Astrocyte of the spinal cord (primary cell): Measurements from ENCODE around the gene ATP6V0A4.
"Not testable (repeated sequence)": the region's sequence is repeated elsewhere in the genome, so short reads cannot be mapped to it uniquely, and the experiment has no call there.

Source experiments
- DNase-seq: peaks from one replicate; pipeline ENCODE4 v3.0.0; 2011; ENCODE audit warnings: low read depth, low spot score
- H3K4me3 ChIP-seq: 2 replicates; pipeline ENCODE4 v1.5.1; 2011; ENCODE audit warnings: low read depth, mild to moderate bottlenecking, low read length, moderate library complexity
- in situ Hi-C: cut with HindIII; loops from 2 replicates; pipeline ENCODE4 v1.10.0; 2017; ENCODE audit warnings: low sequenced_read_pairs
- TF ChIP-seq, protein P1 (sequence below): IDR thresholded peaks from 2 replicates; pipeline ENCODE4 v1.5.1; 2012; ENCODE audit warnings: low read depth, mild to moderate bottlenecking, low read length, inconsistent platforms

The ATP6V0A4 gene

DNA sequence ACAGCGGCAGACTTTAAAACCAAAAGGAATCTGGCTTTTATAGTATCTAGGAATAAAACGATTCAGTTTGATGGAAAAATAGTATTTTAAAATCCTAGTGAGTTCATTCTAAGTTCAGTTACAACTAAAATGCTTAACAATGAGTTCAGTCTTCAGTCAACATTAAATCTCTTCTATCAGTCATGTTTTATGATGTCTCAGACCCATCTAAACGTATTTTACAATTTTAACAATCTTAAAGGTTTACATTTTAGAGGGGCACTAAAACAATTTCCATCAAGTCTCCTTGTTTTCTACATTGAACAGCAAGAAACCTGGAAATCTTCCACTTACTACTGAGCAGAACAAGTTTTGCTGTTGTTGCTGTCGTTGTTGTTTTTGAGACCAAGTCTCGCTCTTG is 106.8 kb downstream of the ATP6V0A4 start:
- no peak for DNase-seq
- in situ Hi-C loops, result no loop called here
- TF ChIP-seq, protein P1, sequence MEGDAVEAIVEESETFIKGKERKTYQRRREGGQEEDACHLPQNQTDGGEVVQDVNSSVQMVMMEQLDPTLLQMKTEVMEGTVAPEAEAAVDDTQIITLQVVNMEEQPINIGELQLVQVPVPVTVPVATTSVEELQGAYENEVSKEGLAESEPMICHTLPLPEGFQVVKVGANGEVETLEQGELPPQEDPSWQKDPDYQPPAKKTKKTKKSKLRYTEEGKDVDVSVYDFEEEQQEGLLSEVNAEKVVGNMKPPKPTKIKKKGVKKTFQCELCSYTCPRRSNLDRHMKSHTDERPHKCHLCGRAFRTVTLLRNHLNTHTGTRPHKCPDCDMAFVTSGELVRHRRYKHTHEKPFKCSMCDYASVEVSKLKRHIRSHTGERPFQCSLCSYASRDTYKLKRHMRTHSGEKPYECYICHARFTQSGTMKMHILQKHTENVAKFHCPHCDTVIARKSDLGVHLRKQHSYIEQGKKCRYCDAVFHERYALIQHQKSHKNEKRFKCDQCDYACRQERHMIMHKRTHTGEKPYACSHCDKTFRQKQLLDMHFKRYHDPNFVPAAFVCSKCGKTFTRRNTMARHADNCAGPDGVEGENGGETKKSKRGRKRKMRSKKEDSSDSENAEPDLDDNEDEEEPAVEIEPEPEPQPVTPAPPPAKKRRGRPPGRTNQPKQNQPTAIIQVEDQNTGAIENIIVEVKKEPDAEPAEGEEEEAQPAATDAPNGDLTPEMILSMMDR, result no peak
- no peak overlapping the region for H3K4me3 ChIP-seq

DNA sequence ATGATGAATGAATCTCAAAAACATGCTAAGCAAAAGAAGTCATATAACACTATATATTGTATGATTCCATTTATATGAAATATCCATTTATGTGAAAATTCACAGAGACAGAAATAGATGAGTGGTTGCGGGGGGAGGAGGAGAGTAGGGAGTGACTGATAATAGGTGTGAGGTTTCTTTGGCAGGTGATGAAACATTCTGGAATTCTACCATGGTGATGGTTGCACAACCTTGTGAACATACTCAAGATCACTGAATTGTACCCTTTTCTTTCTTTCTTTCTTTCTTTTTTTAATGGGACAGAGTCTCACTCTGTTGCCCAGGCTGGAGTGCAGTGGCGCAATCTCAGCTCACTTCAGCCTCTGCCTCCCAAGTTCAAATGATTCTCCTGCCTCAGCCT is 107.5 kb downstream of the ATP6V0A4 start:
- TF ChIP-seq, protein P1, result no peak
- no peak for DNase-seq
- no peak overlapping the region for H3K4me3 ChIP-seq
- in situ Hi-C loops, result no loop called here

DNA sequence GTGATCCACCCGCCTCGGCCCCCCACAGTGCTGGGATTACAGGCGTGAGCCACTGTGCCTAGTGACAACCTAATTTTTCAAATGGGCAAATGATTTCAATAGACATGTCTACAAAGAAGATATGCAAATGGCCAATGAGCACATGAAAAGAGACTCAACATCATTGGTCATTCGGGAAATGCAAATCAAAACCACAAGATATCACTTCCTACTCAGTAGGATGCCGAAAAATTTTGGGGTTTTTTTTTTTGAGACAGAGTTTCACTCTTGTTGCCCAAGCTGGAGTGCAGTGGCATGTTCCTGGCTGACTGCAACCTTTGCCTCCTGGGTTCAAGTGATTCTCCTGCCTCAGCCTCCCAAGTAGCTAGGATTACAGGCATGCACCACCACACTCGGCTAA is 110.0 kb downstream of the ATP6V0A4 start:
- H3K4me3 ChIP-seq, DNase-seq, in situ Hi-C loops: not testable (repeated sequence)

- TF ChIP-seq, protein P1, result no peak
- in situ Hi-C loops, result no loop called here
- no peak for DNase-seq
- H3K4me3 ChIP-seq, result no peak overlapping the region
Observed at GRCh38 chr7:138684340-138684739, 113.7 kb downstream of the ATP6V0A4 start.

- DNase-seq, result no peak
- in situ Hi-C loops, result no loop called here
- H3K4me3 ChIP-seq, result no peak overlapping the region
- TF ChIP-seq, protein P1, result no peak
Observed at GRCh38 chr7:138679793-138680192, 118.2 kb downstream of the ATP6V0A4 start.

DNA sequence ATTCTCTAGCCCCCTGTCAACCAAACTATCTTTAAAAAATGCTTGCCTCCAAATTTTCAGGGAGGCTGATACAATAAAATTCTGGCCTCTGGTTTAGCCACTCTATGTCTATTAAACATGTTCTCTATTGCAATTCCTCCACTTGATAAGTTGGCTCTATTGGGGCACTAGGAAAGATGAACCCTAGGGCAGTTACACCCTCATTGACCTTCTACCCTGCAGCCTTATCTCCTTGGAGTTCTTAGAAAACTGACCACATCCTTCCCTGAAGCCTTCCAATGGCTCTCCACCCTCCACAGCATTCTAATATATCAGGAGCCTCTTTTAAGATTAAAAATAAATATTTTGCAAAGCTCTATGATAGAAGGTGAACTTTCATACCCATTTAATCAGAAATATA is 127.4 kb downstream of the ATP6V0A4 start:
- no peak for DNase-seq
- in situ Hi-C loops, result no loop called here
- TF ChIP-seq, protein P1, result no peak
- H3K4me3 ChIP-seq, result no peak overlapping the region

GRCh38 chr7:138669364-138669763 is 128.6 kb downstream of the ATP6V0A4 start:
- TF ChIP-seq, protein P1, result no peak
- no peak overlapping the region for H3K4me3 ChIP-seq
- no peak for DNase-seq
- in situ Hi-C loops, result no loop called here
